Esophagus muscularis mucosa (tissue), 4 donors: ENCODE data around the gene ZFHX2.

Experiments used
- CTCF ChIP-seq, 3 experiments: fragments of 200-600 bp in 2 of 3; fragments of 450-650 bp in 1 of 3; sonication (generic) in 2 of 3; IDR thresholded peaks; one replicate each; pipeline ENCODE4 v1.5.1; 2017 to 2019; ENCODE audit warnings: antibody characterized with exemption in 3 of 3, mild to moderate bottlenecking in 2 of 3, moderate library complexity in 1 of 3
- EP300 ChIP-seq: sonication (generic); formaldehyde crosslinking; IDR thresholded peaks from one replicate; pipeline ENCODE4 v1.6.1; 2017; ENCODE audit warnings: antibody characterized with exemption
- POLR2A ChIP-seq: fragments of 450-650 bp; IDR thresholded peaks from one replicate; pipeline ENCODE4 v1.6.1; 2017; ENCODE audit warnings: antibody characterized with exemption, moderate library complexity, mild to moderate bottlenecking, low read depth
- POLR2AphosphoS5 ChIP-seq, 2 donors: sonication (generic); formaldehyde crosslinking; IDR thresholded peaks; one replicate each; pipeline ENCODE4 v1.6.1; 2017; ENCODE audit warnings: antibody characterized with exemption in 2 of 2

- TF ChIP-seq CTCF (IDR thresholded peaks at IDR 0.05) (peak; percentile 53 to 66 (median 65)), EP300 (no peak), POLR2A (no peak), POLR2AphosphoS5 (IDR thresholded peaks at IDR 0.05) (no peak)
Observed at GRCh38 chr14:23478109-23478759, 73.3 kb downstream of the ZFHX2 start.
